ENCODE measurements around the gene GZMM.

DNA sequence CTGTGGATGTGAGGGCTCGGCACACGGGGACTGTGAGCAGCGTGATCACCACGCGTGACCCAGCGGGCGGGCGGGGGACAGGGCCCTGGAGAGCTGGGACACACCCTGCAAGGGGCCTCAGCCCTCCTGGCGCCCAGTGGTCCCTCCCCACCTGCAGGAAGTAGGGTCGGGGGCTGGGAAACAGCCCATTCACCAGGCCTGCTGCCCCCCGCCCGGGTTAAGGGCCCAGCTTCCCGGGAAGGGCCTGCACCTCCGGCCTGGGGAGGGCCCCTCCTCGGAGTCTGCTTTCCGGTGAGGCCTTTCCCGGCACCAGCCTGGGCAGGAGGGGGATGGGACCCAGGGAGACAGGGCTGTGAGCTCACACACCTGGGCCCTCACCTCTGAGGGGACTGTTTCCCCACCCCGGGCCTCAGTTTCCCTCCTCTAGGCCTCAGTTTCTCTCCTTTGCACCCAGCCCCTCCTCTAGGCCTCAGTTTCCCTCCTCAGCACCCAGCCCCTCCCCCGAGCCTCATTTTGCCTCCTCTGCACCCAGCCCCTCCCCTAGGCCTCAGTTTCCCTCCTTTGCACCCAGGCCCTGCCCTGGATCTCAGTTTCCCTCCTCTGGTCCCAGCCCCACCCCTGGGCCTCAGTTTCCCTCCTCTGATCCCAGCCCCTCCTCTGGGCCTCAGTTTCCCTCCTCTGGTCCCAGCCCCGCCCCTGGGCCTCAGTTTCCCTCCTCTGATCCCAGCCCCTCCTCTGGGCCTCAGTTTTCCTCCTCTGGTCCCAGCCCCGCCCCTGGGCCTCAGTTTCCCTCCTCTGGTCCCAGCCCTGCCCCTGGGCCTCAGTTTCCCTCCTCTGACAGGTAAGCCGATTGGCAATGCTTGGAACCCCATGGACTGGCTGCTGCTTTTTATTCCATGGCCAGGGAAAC lies 49.4 kb upstream of the GZMM start:
- TF ChIP-seq, protein P1, sequence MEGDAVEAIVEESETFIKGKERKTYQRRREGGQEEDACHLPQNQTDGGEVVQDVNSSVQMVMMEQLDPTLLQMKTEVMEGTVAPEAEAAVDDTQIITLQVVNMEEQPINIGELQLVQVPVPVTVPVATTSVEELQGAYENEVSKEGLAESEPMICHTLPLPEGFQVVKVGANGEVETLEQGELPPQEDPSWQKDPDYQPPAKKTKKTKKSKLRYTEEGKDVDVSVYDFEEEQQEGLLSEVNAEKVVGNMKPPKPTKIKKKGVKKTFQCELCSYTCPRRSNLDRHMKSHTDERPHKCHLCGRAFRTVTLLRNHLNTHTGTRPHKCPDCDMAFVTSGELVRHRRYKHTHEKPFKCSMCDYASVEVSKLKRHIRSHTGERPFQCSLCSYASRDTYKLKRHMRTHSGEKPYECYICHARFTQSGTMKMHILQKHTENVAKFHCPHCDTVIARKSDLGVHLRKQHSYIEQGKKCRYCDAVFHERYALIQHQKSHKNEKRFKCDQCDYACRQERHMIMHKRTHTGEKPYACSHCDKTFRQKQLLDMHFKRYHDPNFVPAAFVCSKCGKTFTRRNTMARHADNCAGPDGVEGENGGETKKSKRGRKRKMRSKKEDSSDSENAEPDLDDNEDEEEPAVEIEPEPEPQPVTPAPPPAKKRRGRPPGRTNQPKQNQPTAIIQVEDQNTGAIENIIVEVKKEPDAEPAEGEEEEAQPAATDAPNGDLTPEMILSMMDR (IDR thresholded peaks at IDR 0.05) = no peak
- no peak for TF ChIP-seq POLR2A (IDR thresholded peaks at IDR 0.05)

Data from adrenal gland (tissue), 5 donors.